ENCODE results near the gene ZER1.

Gene ZER1

GRCh38 chr9:128743421-128743820 lies 28.3 kb downstream of the ZER1 start:
- DNase-seq, result no peak

GRCh38 chr9:128742401-128742800 lies 29.3 kb downstream of the ZER1 start:
- no peak for DNase-seq

- DNase-seq, result no peak
Observed at GRCh38 chr9:128735373-128735772, 36.4 kb downstream of the ZER1 start.

- DNase-seq, result peak; percentile 62
Observed at GRCh38 chr9:128733256-128733655, 38.5 kb downstream of the ZER1 start.

GRCh38 chr9:128732576-128732975 lies 39.2 kb downstream of the ZER1 start:
- no peak for DNase-seq

GRCh38 chr9:128731691-128732090 lies 40.0 kb downstream of the ZER1 start:
- DNase-seq, result no peak

GRCh38 chr9:128731093-128731492 lies 40.6 kb downstream of the ZER1 start:
- no peak for DNase-seq

GRCh38 chr9:128729766-128730517 lies 41.8 kb downstream of the ZER1 start:
- peak; percentile 45 for DNase-seq

GRCh38 chr9:128729302-128729701 lies 42.4 kb downstream of the ZER1 start:
- DNase-seq, result no peak

- DNase-seq, result no peak
Observed at GRCh38 chr9:128728298-128728697, 43.4 kb downstream of the ZER1 start.

GRCh38 chr9:128727640-128728248 lies 44.0 kb downstream of the ZER1 start:
- DNase-seq, result no peak

GRCh38 chr9:128724744-128725211 lies 46.9 kb downstream of the ZER1 start:
- DNase-seq, result no peak

- DNase-seq, result peak; percentile 87
Observed at GRCh38 chr9:128723866-128724743, 47.6 kb downstream of the ZER1 start, which contains the start of gene ZDHHC12. TSS of gene ZDHHC12 (minus strand) at chr9:128724127. CDS start at chr9:128724093, 34 bp downstream.

GRCh38 chr9:128723352-128723865 lies 48.3 kb downstream of the ZER1 start:
- no peak for DNase-seq

- no peak for DNase-seq
Observed at GRCh38 chr9:128722380-128723351, 49.1 kb downstream of the ZER1 start.

- no peak for DNase-seq
Observed at GRCh38 chr9:128721487-128722010, 50.2 kb downstream of the ZER1 start.

GRCh38 chr9:128720841-128721486 lies 50.8 kb downstream of the ZER1 start:
- DNase-seq, result no peak

GRCh38 chr9:128719919-128720605 lies 51.7 kb downstream of the ZER1 start:
- no peak for DNase-seq

- no peak for DNase-seq
Observed at GRCh38 chr9:128718475-128718874, 53.3 kb downstream of the ZER1 start.

- no peak for DNase-seq
Observed at GRCh38 chr9:128718047-128718446, 53.7 kb downstream of the ZER1 start.

All from right kidney (tissue), 1 donor.